ENCODE data around the gene TXNIP. TPM values are rescaled to one million over a fixed set of nuclear protein-coding genes. Genes with fewer than 3 reads are reported as not detected.
"Not testable (repeated sequence)": the region's sequence is repeated elsewhere in the genome, so short reads cannot be mapped to it uniquely, and the experiment has no call there.

Gene TXNIP
- polyA plus RNA-seq, 4 donors, result 85.4 to 652 (median 266) TPM

- no peak for DNase-seq
- no peak for FAIRE-seq
- H3K9me3 ChIP-seq (ENCODE audit: control insufficient read depth in 2 of 2, insufficient read depth in 1 of 2, low read depth in 1 of 2, low read length in 1 of 2), result peaks cover 0 to 3% of the 10 kb centered on the region in 2 donors
- no peak overlapping the region for H3K4me3 ChIP-seq (ENCODE audit: low read depth in 1 of 3, low read length in 3 of 3)
- H3K27ac ChIP-seq (ENCODE audit: low read depth in 1 of 3, low read length in 2 of 3), result no peak overlapping the region
- no peaks in the 10 kb centered on the region for H3K36me3 ChIP-seq (ENCODE audit: control insufficient read depth in 3 of 3, insufficient read depth in 2 of 3, low read depth in 1 of 3, low read length in 3 of 3)
- H3K27me3 ChIP-seq (ENCODE audit: control insufficient read depth in 3 of 3, insufficient read depth in 3 of 3, low read length in 3 of 3), result no peaks in the 10 kb centered on the region
- H3K4me1 ChIP-seq (ENCODE audit: control insufficient read depth in 3 of 3, insufficient read depth in 2 of 3, low read depth in 1 of 3, low read length in 2 of 3), result no peaks in the 10 kb centered on the region
These were observed 35.1 kb upstream of the TXNIP start for GRCh38 chr1:146031476-146031875.

DNA sequence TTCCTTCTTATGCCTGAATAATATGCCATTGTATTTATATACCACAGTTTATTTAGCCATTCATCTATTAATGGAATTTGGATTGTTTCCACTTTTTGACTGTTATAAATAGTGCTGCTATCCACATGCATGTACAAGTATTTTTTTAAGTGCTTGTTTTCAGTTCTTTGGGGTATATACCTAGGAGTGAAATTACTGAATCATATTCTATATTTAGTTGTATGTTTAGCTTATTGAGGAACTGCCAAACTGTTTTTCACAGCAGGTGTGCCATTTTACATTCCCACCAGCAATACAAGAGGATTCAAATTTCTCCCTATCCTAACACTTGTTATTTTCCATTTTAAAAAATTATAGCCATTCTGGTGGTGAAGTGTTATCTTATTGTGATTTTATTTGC lies 32.7 kb upstream of the TXNIP start:
- DNase-seq (no peak), FAIRE-seq (no peak)
- no peaks in the 10 kb centered on the region for H3K27me3 ChIP-seq (ENCODE audit: control insufficient read depth in 3 of 3, insufficient read depth in 3 of 3, low read length in 3 of 3)
- H3K4me1 ChIP-seq (ENCODE audit: control insufficient read depth in 3 of 3, insufficient read depth in 2 of 3, low read depth in 1 of 3, low read length in 2 of 3), result no peaks in the 10 kb centered on the region
- no peak overlapping the region for H3K27ac ChIP-seq (ENCODE audit: low read depth in 1 of 3, low read length in 2 of 3)
- peaks cover 0 to 3% of the 10 kb centered on the region in 2 donors for H3K9me3 ChIP-seq (ENCODE audit: control insufficient read depth in 2 of 2, insufficient read depth in 1 of 2, low read depth in 1 of 2, low read length in 1 of 2)
- H3K4me3 ChIP-seq (ENCODE audit: low read depth in 1 of 3, low read length in 3 of 3), result no peak overlapping the region
- no peaks in the 10 kb centered on the region for H3K36me3 ChIP-seq (ENCODE audit: control insufficient read depth in 3 of 3, insufficient read depth in 2 of 3, low read depth in 1 of 3, low read length in 3 of 3)

DNA sequence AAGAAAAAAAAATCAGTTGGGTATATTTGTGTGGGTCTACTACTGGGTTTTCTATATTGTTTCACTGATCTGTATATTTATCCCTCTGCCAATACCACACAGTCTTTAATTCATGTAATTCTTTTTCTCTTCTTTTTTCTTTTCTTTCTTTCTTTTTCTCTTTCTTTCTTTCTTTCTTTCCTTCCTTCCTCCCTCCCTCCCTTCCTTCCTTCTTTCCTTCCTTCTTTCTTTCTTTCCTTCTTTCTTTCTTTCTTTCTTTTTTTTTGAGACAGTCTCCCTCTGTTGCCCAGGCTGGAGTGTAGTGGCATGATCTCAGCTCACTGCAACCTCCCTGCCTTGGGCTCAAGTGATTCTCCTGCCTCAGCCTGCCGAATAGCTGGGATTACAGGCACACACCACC lies 30.3 kb upstream of the TXNIP start:
- WGBS, 3 donors, result 78 to 86% (median 79%) methylated on average over 1 of the region's 1 CpG
- H3K36me3 ChIP-seq (ENCODE audit: control insufficient read depth in 3 of 3, insufficient read depth in 2 of 3, low read depth in 1 of 3, low read length in 3 of 3); H3K27ac ChIP-seq (ENCODE audit: low read depth in 1 of 3, low read length in 2 of 3); DNase-seq; H3K4me3 ChIP-seq (ENCODE audit: low read depth in 1 of 3, low read length in 3 of 3); H3K9me3 ChIP-seq (ENCODE audit: control insufficient read depth in 2 of 2, insufficient read depth in 1 of 2, low read depth in 1 of 2, low read length in 1 of 2); H3K4me1 ChIP-seq (ENCODE audit: control insufficient read depth in 3 of 3, insufficient read depth in 2 of 3, low read depth in 1 of 3, low read length in 2 of 3); H3K27me3 ChIP-seq (ENCODE audit: control insufficient read depth in 3 of 3, insufficient read depth in 3 of 3, low read length in 3 of 3); FAIRE-seq: not testable (repeated sequence)

- not testable (repeated sequence) for H3K36me3 ChIP-seq (ENCODE audit: control insufficient read depth in 3 of 3, insufficient read depth in 2 of 3, low read depth in 1 of 3, low read length in 3 of 3); H3K27ac ChIP-seq (ENCODE audit: low read depth in 1 of 3, low read length in 2 of 3); FAIRE-seq; H3K9me3 ChIP-seq (ENCODE audit: control insufficient read depth in 2 of 2, insufficient read depth in 1 of 2, low read depth in 1 of 2, low read length in 1 of 2); H3K4me3 ChIP-seq (ENCODE audit: low read depth in 1 of 3, low read length in 3 of 3); H3K4me1 ChIP-seq (ENCODE audit: control insufficient read depth in 3 of 3, insufficient read depth in 2 of 3, low read depth in 1 of 3, low read length in 2 of 3); DNase-seq; H3K27me3 ChIP-seq (ENCODE audit: control insufficient read depth in 3 of 3, insufficient read depth in 3 of 3, low read length in 3 of 3)
- WGBS, 3 donors, result 84 to 86% (median 85%) methylated on average over 2 of the region's 2 CpGs
These were observed 29.6 kb upstream of the TXNIP start for GRCh38 chr1:146025787-146026495.

DNA sequence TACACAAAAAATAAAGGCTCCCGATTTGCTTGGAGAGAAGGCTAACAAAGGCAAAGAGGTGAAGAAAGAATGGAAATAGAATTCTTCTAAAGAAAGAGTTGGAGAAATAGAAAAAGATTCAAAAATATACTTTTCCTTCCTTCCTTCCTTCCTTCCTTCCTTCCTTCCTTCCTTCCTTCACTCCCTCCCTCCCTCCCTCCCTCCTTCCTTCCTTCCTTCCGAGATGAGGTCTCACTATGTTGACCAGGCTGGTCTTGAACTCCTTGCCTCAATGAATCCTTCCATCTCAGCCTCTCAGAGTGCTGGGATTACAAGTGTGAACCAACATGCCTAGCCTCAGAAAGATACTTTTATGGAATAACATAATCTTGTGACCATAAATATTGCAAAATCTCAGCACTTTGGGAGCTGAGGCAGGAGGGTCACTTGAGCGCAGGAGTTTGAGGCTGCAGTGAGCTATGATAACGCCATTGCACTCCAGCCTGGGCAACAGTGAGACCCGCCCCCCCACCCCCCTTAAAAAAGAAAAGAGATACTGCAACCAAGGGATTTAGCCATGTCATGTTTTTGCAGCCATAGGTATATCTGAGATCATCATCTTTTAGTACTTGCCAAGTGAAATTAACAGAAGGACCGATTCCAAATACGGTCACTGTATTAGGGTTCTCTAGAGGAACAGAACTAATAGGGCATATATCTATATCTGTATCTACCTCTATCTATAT lies 26.2 kb upstream of the TXNIP start:
- WGBS, 3 donors, result 83 to 87% (median 83%) methylated on average over 7 of the region's 7 CpGs

GRCh38 chr1:146021622-146022402 lies 25.4 kb upstream of the TXNIP start, which contains the start of gene HJV:
HJV (minus strand) TSS chr1:146021735; CDS start chr1:146020231, 1,504 bp downstream.
- FAIRE-seq (no peak), DNase-seq (no peak)
- H3K4me1 ChIP-seq (ENCODE audit: control insufficient read depth in 3 of 3, insufficient read depth in 2 of 3, low read depth in 1 of 3, low read length in 2 of 3), result peaks cover 0 to 11% (median 0%) of the 10 kb centered on the region in 3 donors
- no peaks in the 10 kb centered on the region for H3K36me3 ChIP-seq (ENCODE audit: control insufficient read depth in 3 of 3, insufficient read depth in 2 of 3, low read depth in 1 of 3, low read length in 3 of 3)
- no peak within 1 kb of the TSS for H3K27ac ChIP-seq (ENCODE audit: low read depth in 1 of 3, low read length in 2 of 3)
- H3K9me3 ChIP-seq (ENCODE audit: control insufficient read depth in 2 of 2, insufficient read depth in 1 of 2, low read depth in 1 of 2, low read length in 1 of 2), result no peaks in the 10 kb centered on the region
- no peak within 1 kb of the TSS for H3K4me3 ChIP-seq (ENCODE audit: low read depth in 1 of 3, low read length in 3 of 3)
- 66 to 79% (median 76%) methylated on average over 5 of the region's 5 CpGs for WGBS, 3 donors
- H3K27me3 ChIP-seq (ENCODE audit: control insufficient read depth in 3 of 3, insufficient read depth in 3 of 3, low read length in 3 of 3), result peaks cover 0 to 28% (median 0%) of the 10 kb centered on the region in 3 donors

More for the DNA sequence above, 26.2 kb upstream of the TXNIP start:
- DNase-seq, result no peak
- H3K27me3 ChIP-seq (ENCODE audit: control insufficient read depth in 3 of 3, insufficient read depth in 3 of 3, low read length in 3 of 3), result peaks cover 0 to 28% (median 0%) of the 10 kb centered on the region in 3 donors
- peaks cover 0 to 11% (median 0%) of the 10 kb centered on the region in 3 donors for H3K4me1 ChIP-seq (ENCODE audit: control insufficient read depth in 3 of 3, insufficient read depth in 2 of 3, low read depth in 1 of 3, low read length in 2 of 3)
- no peak overlapping the region for H3K27ac ChIP-seq (ENCODE audit: low read depth in 1 of 3, low read length in 2 of 3)
- H3K9me3 ChIP-seq (ENCODE audit: control insufficient read depth in 2 of 2, insufficient read depth in 1 of 2, low read depth in 1 of 2, low read length in 1 of 2), result no peaks in the 10 kb centered on the region
- H3K4me3 ChIP-seq (ENCODE audit: low read depth in 1 of 3, low read length in 3 of 3), result no peak overlapping the region
- FAIRE-seq, result no peak
- no peaks in the 10 kb centered on the region for H3K36me3 ChIP-seq (ENCODE audit: control insufficient read depth in 3 of 3, insufficient read depth in 2 of 3, low read depth in 1 of 3, low read length in 3 of 3)

DNA sequence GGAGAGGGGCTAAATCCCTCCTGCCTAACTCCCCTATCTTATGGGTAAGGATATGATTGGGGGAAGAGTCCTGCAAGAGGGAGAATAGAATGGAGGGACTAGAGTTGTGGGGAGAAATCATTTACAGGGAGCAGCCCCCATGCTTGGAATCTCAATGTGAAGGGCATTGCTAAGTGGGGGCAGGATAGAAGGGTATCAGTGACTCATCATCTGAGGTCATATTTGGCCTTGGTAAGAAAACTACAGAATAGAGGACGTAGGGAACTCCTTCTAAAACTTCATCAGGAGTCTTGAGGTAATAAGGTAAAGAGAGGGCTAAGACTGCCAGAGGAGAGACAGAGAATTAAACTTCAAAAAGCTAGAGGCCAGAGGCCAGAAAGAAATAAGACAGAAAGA lies 24.7 kb upstream of the TXNIP start:
- no peak for DNase-seq
- H3K27ac ChIP-seq (ENCODE audit: low read depth in 1 of 3, low read length in 2 of 3), result no peak overlapping the region
- no peaks in the 10 kb centered on the region for H3K9me3 ChIP-seq (ENCODE audit: control insufficient read depth in 2 of 2, insufficient read depth in 1 of 2, low read depth in 1 of 2, low read length in 1 of 2)
- H3K36me3 ChIP-seq (ENCODE audit: control insufficient read depth in 3 of 3, insufficient read depth in 2 of 3, low read depth in 1 of 3, low read length in 3 of 3), result no peaks in the 10 kb centered on the region
- peaks cover 0 to 33% (median 0%) of the 10 kb centered on the region in 3 donors for H3K27me3 ChIP-seq (ENCODE audit: control insufficient read depth in 3 of 3, insufficient read depth in 3 of 3, low read length in 3 of 3)
- 54 to 70% (median 55%) methylated on average over 1 of the region's 1 CpG for WGBS, 3 donors
- no peak overlapping the region for H3K4me3 ChIP-seq (ENCODE audit: low read depth in 1 of 3, low read length in 3 of 3)
- no peak for FAIRE-seq
- H3K4me1 ChIP-seq (ENCODE audit: control insufficient read depth in 3 of 3, insufficient read depth in 2 of 3, low read depth in 1 of 3, low read length in 2 of 3), result peaks cover 0 to 11% (median 0%) of the 10 kb centered on the region in 3 donors

Measured in small intestine (tissue), 7 donors.